Lower leg skin (tissue), 4 donors: Measurements from ENCODE around the gene NHLRC2. TPM values are rescaled to one million over a fixed set of nuclear protein-coding genes. Genes with fewer than 3 reads are reported as not detected.
"Not testable (repeated sequence)": the region's sequence is repeated elsewhere in the genome, so short reads cannot be mapped to it uniquely, and the experiment has no call there.

Source experiments
- DNase-seq, 2 donors: peaks; one replicate each; pipeline ENCODE4 v3.0.0-alpha.2; 2019; ENCODE audit warnings: low spot score in 2 of 2
- H3K4me3 ChIP-seq: fragments of 200-600 bp; sonication (generic); 2 replicates; pipeline ENCODE4 v1.5.1; 2017; ENCODE audit warnings: mild to moderate bottlenecking, low read depth; ENCODE audit not compliant: poor library complexity, severe bottlenecking
- CTCF ChIP-seq, 3 donors: fragments of 450-650 bp; IDR thresholded peaks; one replicate each; pipeline ENCODE4 v1.5.1; 2016; ENCODE audit warnings: antibody characterized with exemption in 3 of 3, mild to moderate bottlenecking in 3 of 3, moderate library complexity in 2 of 3
- POLR2A ChIP-seq, 2 donors: fragments of 450-650 bp; IDR thresholded peaks; one replicate each; pipeline ENCODE4 v1.6.1; 2016 to 2017; ENCODE audit warnings: antibody characterized with exemption in 2 of 2, mild to moderate bottlenecking in 1 of 2, moderate library complexity in 1 of 2
- WGBS, 2 donors: methylation state at CpG; one replicate each; pipeline ENCODE4 v1.1.5; 2018; 5-methylcytosine and 5-hydroxymethylcytosine counted together
- intact Hi-C: fragments of 100-400 bp; cut with DNase I; formaldehyde crosslinking; loops from one replicate; pipeline ENCODE4 v1.15.0; 2023; ENCODE audit warnings: low total_unique reads
- total RNA-seq, 4 donors: library from RNA; depleted of rRNA; stranded (reverse); fragments of >200 nt; gene quantifications; one replicate each; pipeline ENCODE4 v1.1.0, GENCODE V29; 2016

NHLRC2 gene
- total RNA-seq: 10 to 100 TPM; 18.9 to 71.2 (median 48.0) TPM

- intact Hi-C loops: no loop called here
- TF ChIP-seq CTCF (IDR thresholded peaks at IDR 0.05): no peak
- DNase-seq: peak; percentile 63 to 97
- WGBS, 2 donors: 0 to 1% methylated on average over 39 of the region's 39 CpGs
- H3K4me3 ChIP-seq: peak within 1 kb of the TSS; percentile 78
These were observed at the start of gene NHLRC2, which contains the start of gene DCLRE1A for GRCh38 chr10:113854013-113854760. Gene NHLRC2, plus strand, starts transcription at chr10:113854661. Its CDS starts 212 bp downstream, at chr10:113854873. Gene DCLRE1A, minus strand, starts transcription at chr10:113854082. Its CDS starts 900 bp downstream, at chr10:113853182.

GRCh38 chr10:113806503-113806902 lies 48.0 kb upstream of the NHLRC2 start:
- no peak overlapping the region for H3K4me3 ChIP-seq
- DNase-seq: no peak
- TF ChIP-seq CTCF (IDR thresholded peaks at IDR 0.05) (no peak), POLR2A (IDR thresholded peaks at IDR 0.05) (no peak)
- WGBS, 2 donors: 93 to 99% methylated on average over 4 of the region's 4 CpGs
- intact Hi-C loops: no loop called here

- H3K4me3 ChIP-seq: no peak overlapping the region
- intact Hi-C loops: no loop called here
- no peak for TF ChIP-seq POLR2A (IDR thresholded peaks at IDR 0.05)
- no peak for TF ChIP-seq CTCF (IDR thresholded peaks at IDR 0.05)
- WGBS, 2 donors: 82 to 90% methylated on average over 3 of the region's 3 CpGs
- DNase-seq: no peak
These were observed 46.3 kb upstream of the NHLRC2 start for GRCh38 chr10:113808168-113808567.

GRCh38 chr10:113814700-113815099 lies 39.8 kb upstream of the NHLRC2 start:
- H3K4me3 ChIP-seq, intact Hi-C loops, DNase-seq: not testable (repeated sequence)
- WGBS, 2 donors: 72 to 80% methylated on average over 1 of the region's 1 CpG

GRCh38 chr10:113819989-113820388 lies 34.5 kb upstream of the NHLRC2 start:
- intact Hi-C loops: no loop called here
- no peak overlapping the region for H3K4me3 ChIP-seq
- no peak for DNase-seq
- TF ChIP-seq CTCF (IDR thresholded peaks at IDR 0.05): no peak
- no peak for TF ChIP-seq POLR2A (IDR thresholded peaks at IDR 0.05)
- 82 to 90% methylated on average over 4 of the region's 4 CpGs for WGBS, 2 donors

- H3K4me3 ChIP-seq: no peak overlapping the region
- intact Hi-C loops: no loop called here
- no peak for DNase-seq
- TF ChIP-seq POLR2A (IDR thresholded peaks at IDR 0.05): no peak
- TF ChIP-seq CTCF (IDR thresholded peaks at IDR 0.05): no peak
- 58 to 71% methylated on average over 8 of the region's 8 CpGs for WGBS, 2 donors
These were observed 34.0 kb upstream of the NHLRC2 start for GRCh38 chr10:113820507-113820906.

- intact Hi-C loops, DNase-seq, H3K4me3 ChIP-seq: not testable (repeated sequence)
- 52 to 62% methylated on average over 3 of the region's 3 CpGs for WGBS, 2 donors
These were observed 33.2 kb upstream of the NHLRC2 start for GRCh38 chr10:113821306-113821705.
